K562 (cell line): ENCODE data around the gene CRYBA4. TPM values are rescaled to one million over a fixed set of nuclear protein-coding genes. Genes with fewer than 3 reads are reported as not detected.

Experiments
- ATAC-seq: fragments of 200-7000 bp; cut with Tn5 transposase; 3 replicates; pipeline ENCODE4 v1.9.1; 2020; ENCODE audit warnings: moderate library complexity
- BruUV-seq: library from RNA; stranded (reverse); fragments of 400-500 nt; replicated peaks from 2 replicates; lab custom pipeline; 2021; lab: Mats Ljungman, UMichigan
- CTCF ChIA-PET: fragments of 300-600 bp; formaldehyde crosslinking; extraction: SDS; loops from one replicate; lab custom pipeline; 2021; ENCODE audit warnings: low intra/inter-chr PET ratio; lab: Yijun Ruan, JAX
- POLR2A ChIA-PET: fragments of 300-600, 350-650 bp; sonication (Branson Sonifier 250); formaldehyde crosslinking; extraction: SDS; loops from one replicate; lab custom pipeline; 2021; ENCODE audit warnings: antibody characterized with exemption, inconsistent platforms; lab: Yijun Ruan, JAX
- DNase-seq, 4 experiments: peaks; one replicate each; pipeline versions ENCODE4 v3.0.0 to v3.0.0-alpha.2; 2011 to 2018; ENCODE audit warnings: low spot score in 3 of 4, mixed read lengths in 3 of 4; ENCODE audit errors: extremely low read depth in 1 of 4
- FAIRE-seq: peaks from 2 replicates; lab custom pipeline; 2011; peaks lifted over from hg19 to GRCh38; lab: Jason Lieb, UNC
- H2AFZ ChIP-seq: 2 replicates; pipeline ENCODE4 v1.6.0; 2011; ENCODE audit warnings: low read depth, low read length, control low read depth, inconsistent platforms
- H3K27ac ChIP-seq: fragments of 200-600 bp; 3 replicates; pipeline ENCODE4 v1.8.0; 2011; ENCODE audit warnings: low read depth, mild to moderate bottlenecking, control low read depth, inconsistent platforms, low read length, moderate library complexity, mixed read lengths; ENCODE audit errors: extremely low read depth
- H3K27me3 ChIP-seq, 2 experiments: fragments of 300-600 bp in 1 of 2; 2 replicates in 1 of 2; 3 replicates in 1 of 2; pipeline versions ENCODE4 v1.6.0 to v1.8.0; 2011; ENCODE audit warnings: inconsistent platforms in 2 of 2, low read length in 2 of 2, mild to moderate bottlenecking in 1 of 2, mixed read lengths in 1 of 2, moderate library complexity in 1 of 2; ENCODE audit not compliant: control insufficient read depth in 2 of 2, insufficient read depth in 2 of 2
- H3K36me3 ChIP-seq: fragments of 300-600 bp; 3 replicates; pipeline ENCODE4 v1.8.0; 2011; ENCODE audit warnings: mild to moderate bottlenecking, low read length, inconsistent platforms; ENCODE audit not compliant: control insufficient read depth, insufficient read depth
- H3K4me1 ChIP-seq, 2 experiments: fragments of 200-600 bp in 1 of 2; replicated peaks in 1 of 2; 2 replicates in 1 of 2; 3 replicates in 1 of 2; pipeline versions ENCODE4 v1.5.1 to v1.8.0; 2011; ENCODE audit warnings: inconsistent platforms in 2 of 2, low read length in 2 of 2, mild to moderate bottlenecking in 1 of 2, mixed read lengths in 1 of 2, moderate library complexity in 1 of 2; ENCODE audit not compliant: control insufficient read depth in 2 of 2, insufficient read depth in 2 of 2
- H3K4me2 ChIP-seq: 2 replicates; pipeline ENCODE4 v1.6.1; 2011; ENCODE audit warnings: low read length, control low read depth, inconsistent platforms, mixed read lengths; ENCODE audit not compliant: insufficient read depth
- H3K4me3 ChIP-seq: fragments of 200-600 bp; sonication (generic), shearing (Covaris generic); 2 replicates; pipeline ENCODE4 v1.5.1; 2016; ENCODE audit warnings: control low read depth, inconsistent platforms
- H3K79me2 ChIP-seq: fragments of 200-600 bp; 3 replicates; pipeline ENCODE4 v1.8.0; 2011; ENCODE audit warnings: low read length, inconsistent platforms; ENCODE audit not compliant: control insufficient read depth, insufficient read depth
- H3K9ac ChIP-seq, 2 experiments: 2 replicates each; pipeline versions ENCODE4 v1.6.0 to v1.6.1; 2011; ENCODE audit warnings: low read depth in 2 of 2, low read length in 2 of 2, control low read depth in 1 of 2, inconsistent platforms in 1 of 2, mild to moderate bottlenecking in 1 of 2, mixed read lengths in 1 of 2; ENCODE audit not compliant: insufficient read depth in 1 of 2
- H3K9me1 ChIP-seq: one replicate; pipeline ENCODE4 v1.6.0; 2011; ENCODE audit warnings: inconsistent platforms, mild to moderate bottlenecking, low read length, moderate library complexity; ENCODE audit not compliant: control insufficient read depth, insufficient read depth
- H3K9me3 ChIP-seq: replicated peaks from 2 replicates; pipeline ENCODE4 v1.5.1; 2011; ENCODE audit warnings: low read depth, low read length, inconsistent platforms; ENCODE audit not compliant: control insufficient read depth, insufficient read depth
- H4K20me1 ChIP-seq: replicated peaks from 2 replicates; pipeline ENCODE4 v1.6.1; 2011; ENCODE audit warnings: low read length, inconsistent platforms, mixed read lengths; ENCODE audit not compliant: control insufficient read depth, insufficient read depth
- BMI1 ChIP-seq: fragments of 150-350 bp; IDR thresholded peaks from 2 replicates; pipeline ENCODE4 v1.6.1; 2014; ENCODE audit warnings: low read length
- BRF1 ChIP-seq: IDR thresholded peaks from 3 replicates; pipeline ENCODE4 v1.6.1; 2011; ENCODE audit warnings: borderline replicate concordance, mild to moderate bottlenecking; ENCODE audit not compliant: insufficient read length; ENCODE audit errors: extremely low read depth
- CBX8 ChIP-seq: fragments of 200-600 bp; sonication (generic); IDR thresholded peaks from 2 replicates; pipeline ENCODE4 v1.6.1; 2012; ENCODE audit warnings: borderline replicate concordance, mixed run types, low read depth, mild to moderate bottlenecking, moderate library complexity, mixed read lengths, low read length, control low read depth, inconsistent platforms; ENCODE audit not compliant: poor library complexity, severe bottlenecking; ENCODE audit errors: extremely low read depth
- DMBX1 ChIP-seq: fragments of 250-450 bp; sonication (Bioruptor Pico); IDR thresholded peaks from 2 replicates; pipeline ENCODE4 v1.8.0; 2022; ENCODE audit warnings: inconsistent platforms, mild to moderate bottlenecking, moderate library complexity, borderline replicate concordance
- HMGN3 ChIP-seq: IDR thresholded peaks from 2 replicates; pipeline ENCODE4 v1.6.1; 2011; ENCODE audit warnings: borderline replicate concordance, low read depth, mild to moderate bottlenecking, mixed read lengths, low read length; ENCODE audit not compliant: insufficient read length; ENCODE audit errors: extremely low read depth
- SPI1 ChIP-seq: IDR thresholded peaks from 2 replicates; pipeline ENCODE4 v1.6.1; 2011; ENCODE audit warnings: low read depth, low read length, control low read depth, borderline replicate concordance
- TAF15 ChIP-seq: fragments of 200-400 bp; formaldehyde crosslinking; IDR thresholded peaks from 2 replicates; pipeline ENCODE4 v1.6.1; 2017; ENCODE audit warnings: mild to moderate bottlenecking, low read depth, low read length, moderate library complexity
- THRAP3 ChIP-seq: fragments of 450-650 bp; IDR thresholded peaks from 2 replicates; pipeline ENCODE4 v1.6.1; 2016; ENCODE audit warnings: mild to moderate bottlenecking, inconsistent platforms, borderline replicate concordance
- ZNF224 ChIP-seq: sonication (generic); formaldehyde crosslinking; IDR thresholded peaks from 2 replicates; pipeline ENCODE4 v1.8.0; 2022; ENCODE audit warnings: mild to moderate bottlenecking, missing genetic modification reagents
- ZNF318 ChIP-seq, 2 experiments: fragments of 450-650 bp; IDR thresholded peaks; 2 replicates each; pipeline ENCODE4 v1.6.1; 2016; ENCODE audit warnings: mild to moderate bottlenecking in 2 of 2, borderline replicate concordance in 1 of 2, low read depth in 1 of 2, moderate library complexity in 1 of 2
- ZNF586 ChIP-seq: fragments of 450-650 bp; formaldehyde crosslinking; conservative IDR thresholded peaks from 2 replicates; pipeline ENCODE4 v1.4.0; 2020; ENCODE audit warnings: mild to moderate bottlenecking, moderate library complexity
- WGBS: fragments of 100-300 bp; shearing (Covaris generic); methylation state at CpG from one replicate; pipeline ENCODE4 v1.1.6; 2016; ENCODE audit warnings: low coverage, mixed read lengths; ENCODE audit not compliant: insufficient coverage; ENCODE audit errors: missing lambda C conversion rate; 5-methylcytosine and 5-hydroxymethylcytosine counted together
- in situ Hi-C: fragments of 300-500 bp; cut with MboI; formaldehyde crosslinking; loops from 4 replicates; pipeline ENCODE4 v1.15.0; 2018; ENCODE audit warnings: inconsistent platforms, mixed read lengths
- intact Hi-C: fragments of 100-400 bp; cut with micrococcal nuclease; formaldehyde crosslinking; loops from 2 replicates; pipeline ENCODE4 v1.14.2; 2022
- polyA plus RNA-seq, 8 experiments: library from polyadenylated mRNA; depleted of rRNA in 4 of 8; stranded (reverse) in 5 of 8; unstranded in 3 of 8; fragments of >200 nt; fragmentation: Nextera tagmentation in 2 of 8; fragmentation: Illumina TruSeq in 1 of 8; extraction: Ambion mirVana in 2 of 8; extraction: Trizol in 1 of 8; gene quantifications; 2 replicates each; pipeline versions ENCODE4 v1.2.1 to v1.2.3, GENCODE V29; 2011 to 2014; ENCODE audit warnings: inconsistent platforms in 1 of 8, missing spikeins in 1 of 8
- total RNA-seq, 7 experiments: library from RNA; depleted of rRNA in 6 of 7; stranded (reverse); fragments of >200 nt in 6 of 7; fragmentation: Illumina TruSeq in 2 of 7; extraction: Trizol in 2 of 7; gene quantifications; 2 replicates each; pipeline versions ENCODE4 v1.2.1 to v1.2.3, GENCODE V29; 2011 to 2021; ENCODE audit warnings: low replicate concordance in 1 of 7

CRYBA4 gene
- total and polyA plus RNA-seq, 9 of the 15 experiments (the other 6 are each of a cell fraction or from before 2014, with no cell fraction given): 0.59 to 3.3 (median 1.6) TPM

- Histone ChIP-seq H4K20me1 (peaks cover 26% of the 10 kb centered on the region), H3K9me1 (peaks cover 2% of the 10 kb centered on the region), H3K36me3 (peaks cover 80% of the 10 kb centered on the region), H3K4me2 (no peak overlapping the region), H3K9ac (peak overlapping the region in 1 of 2 experiments; percentile 61; a peak in 1 of 4 replicates), H3K79me2 (peaks cover 93% of the 10 kb centered on the region), H3K4me1 (peaks cover 0 to 9% of the 10 kb centered on the region in 2 experiments; a peak in 3 of 5 replicates), H3K9me3 (no peaks in the 10 kb centered on the region), H3K4me3 (no peak overlapping the region), H3K27ac (no peak overlapping the region), H3K27me3 (no peaks in the 10 kb centered on the region), H2AFZ (no peak overlapping the region)
- intact Hi-C loops: loop anchor here (10.0 kb wide), 1 partner anchor 96 kb away; the partner anchor contains the start of genes HPS4 and SRRD
- POLR2A ChIA-PET: no interaction called here
- CTCF ChIA-PET: no interaction called here
- DNase-seq (no peak), FAIRE-seq (no peak), ATAC-seq (no peak)
- TF ChIP-seq SPI1 (no peak), THRAP3 (no peak), BRF1 (no peak), BMI1 (no peak), DMBX1 (no peak), CBX8 (no peak), ZNF318 (IDR thresholded peaks at IDR 0.05; ENCODE audit: borderline replicate concordance in 1 of 2, low read depth in 1 of 2) (no peak), ZNF224 (no peak), ZNF586 (CRISPR knock-in tag) (no peak), TAF15 (no peak), HMGN3 (no peak)
- no TSS peak for BruUV-seq
- 88% methylated on average over 9 of the region's 13 CpGs for WGBS
- in situ Hi-C loops: no loop called here
Measured at GRCh38 chr22:26580240-26580962, 41.4 kb upstream of the CRYBA4 start.
